IPS-18a (cell line): ENCODE data around the gene SLC43A1.
"Not testable (repeated sequence)": the region's sequence is repeated elsewhere in the genome, so short reads cannot be mapped to it uniquely, and the experiment has no call there.

Experiments
- H3K27ac ChIP-seq: one replicate; pipeline ENCODE4 v1.5.1; 2013; ENCODE audit warnings: low read length
- H3K27me3 ChIP-seq: one replicate; pipeline ENCODE4 v1.6.1; 2013; ENCODE audit warnings: mild to moderate bottlenecking, low read length; ENCODE audit not compliant: control insufficient read depth, insufficient read depth
- H3K36me3 ChIP-seq: one replicate; pipeline ENCODE4 v1.6.1; 2013; ENCODE audit warnings: low read depth, low read length; ENCODE audit not compliant: control insufficient read depth
- H3K4me1 ChIP-seq: one replicate; pipeline ENCODE4 v1.6.1; 2013; ENCODE audit warnings: low read depth, low read length; ENCODE audit not compliant: control insufficient read depth
- H3K4me3 ChIP-seq: one replicate; pipeline ENCODE4 v1.5.1; 2013; ENCODE audit warnings: low read length
- H3K9ac ChIP-seq: one replicate; pipeline ENCODE4 v1.6.1; 2013; ENCODE audit warnings: mild to moderate bottlenecking, low read length, moderate library complexity
- H3K9me3 ChIP-seq: one replicate; pipeline ENCODE4 v1.6.1; 2013; ENCODE audit warnings: low read depth, low read length; ENCODE audit not compliant: control insufficient read depth

The SLC43A1 gene

GRCh38 chr11:57446055-57446454 is 69.4 kb downstream of the SLC43A1 start:
- H3K9ac ChIP-seq: no peak overlapping the region
- no peaks in the 10 kb centered on the region for H3K9me3 ChIP-seq
- H3K36me3 ChIP-seq: no peaks in the 10 kb centered on the region
- no peak overlapping the region for H3K4me3 ChIP-seq
- no peak overlapping the region for H3K27ac ChIP-seq
- H3K27me3 ChIP-seq: peaks cover 4% of the 10 kb centered on the region
- no peaks in the 10 kb centered on the region for H3K4me1 ChIP-seq

GRCh38 chr11:57445122-57445394 is 70.4 kb downstream of the SLC43A1 start:
- not testable (repeated sequence) for H3K36me3 ChIP-seq, H3K4me3 ChIP-seq, H3K9me3 ChIP-seq, H3K27ac ChIP-seq, H3K4me1 ChIP-seq, H3K9ac ChIP-seq, H3K27me3 ChIP-seq

GRCh38 chr11:57444362-57445121 is 71.0 kb downstream of the SLC43A1 start:
- Histone ChIP-seq H3K9me3 (no peaks in the 10 kb centered on the region), H3K9ac (no peak overlapping the region), H3K4me1 (no peaks in the 10 kb centered on the region), H3K27ac (no peak overlapping the region), H3K36me3 (no peaks in the 10 kb centered on the region), H3K4me3 (no peak overlapping the region), H3K27me3 (no peaks in the 10 kb centered on the region)

GRCh38 chr11:57440744-57441414 is 74.6 kb downstream of the SLC43A1 start:
- H3K4me1 ChIP-seq: no peaks in the 10 kb centered on the region
- no peaks in the 10 kb centered on the region for H3K9me3 ChIP-seq
- no peaks in the 10 kb centered on the region for H3K27me3 ChIP-seq
- no peak overlapping the region for H3K27ac ChIP-seq
- no peak overlapping the region for H3K9ac ChIP-seq
- no peak overlapping the region for H3K4me3 ChIP-seq
- no peaks in the 10 kb centered on the region for H3K36me3 ChIP-seq

- Histone ChIP-seq H3K9me3 (no peaks in the 10 kb centered on the region), H3K36me3 (no peaks in the 10 kb centered on the region), H3K4me3 (no peak overlapping the region)
These were observed 75.7 kb downstream of the SLC43A1 start for GRCh38 chr11:57439786-57440185.

GRCh38 chr11:57438345-57439285 is 76.9 kb downstream of the SLC43A1 start:
- no peaks in the 10 kb centered on the region for H3K36me3 ChIP-seq
- H3K27me3 ChIP-seq: no peaks in the 10 kb centered on the region
- no peaks in the 10 kb centered on the region for H3K4me1 ChIP-seq
- no peak overlapping the region for H3K9ac ChIP-seq
- H3K27ac ChIP-seq: no peak overlapping the region
- no peak overlapping the region for H3K4me3 ChIP-seq
- H3K9me3 ChIP-seq: no peaks in the 10 kb centered on the region

More at GRCh38 chr11:57439786-57440185, 75.7 kb downstream of the SLC43A1 start:
- H3K27ac ChIP-seq: no peak overlapping the region
- no peaks in the 10 kb centered on the region for H3K27me3 ChIP-seq
- H3K4me1 ChIP-seq: no peaks in the 10 kb centered on the region
- no peak overlapping the region for H3K9ac ChIP-seq

GRCh38 chr11:57436031-57436430 is 79.5 kb downstream of the SLC43A1 start:
- no peak overlapping the region for H3K9ac ChIP-seq
- no peak overlapping the region for H3K4me3 ChIP-seq
- no peaks in the 10 kb centered on the region for H3K4me1 ChIP-seq
- H3K27ac ChIP-seq: no peak overlapping the region
- no peaks in the 10 kb centered on the region for H3K27me3 ChIP-seq
- no peaks in the 10 kb centered on the region for H3K9me3 ChIP-seq
- no peaks in the 10 kb centered on the region for H3K36me3 ChIP-seq

GRCh38 chr11:57434640-57435546 is 80.6 kb downstream of the SLC43A1 start:
- H3K36me3 ChIP-seq: no peaks in the 10 kb centered on the region
- H3K27ac ChIP-seq: no peak overlapping the region
- H3K4me3 ChIP-seq: no peak overlapping the region
- H3K9ac ChIP-seq: no peak overlapping the region
- no peaks in the 10 kb centered on the region for H3K4me1 ChIP-seq
- no peaks in the 10 kb centered on the region for H3K9me3 ChIP-seq
- H3K27me3 ChIP-seq: peaks cover 1% of the 10 kb centered on the region
